GM21528 (cell line): ENCODE measurements around the gene AKNA.
"Not testable (repeated sequence)": the region's sequence is repeated elsewhere in the genome, so short reads cannot be mapped to it uniquely, and the experiment has no call there.

ENCODE experiments used
- ATAC-seq: cut with Tn5 transposase; IDR thresholded peaks from one replicate; pipeline ENCODE4 v1.9.1; 2021; ENCODE audit warnings: mild to moderate bottlenecking, moderate library complexity; ENCODE audit not compliant: unreplicated experiment, low FRiP score

The AKNA gene

DNA sequence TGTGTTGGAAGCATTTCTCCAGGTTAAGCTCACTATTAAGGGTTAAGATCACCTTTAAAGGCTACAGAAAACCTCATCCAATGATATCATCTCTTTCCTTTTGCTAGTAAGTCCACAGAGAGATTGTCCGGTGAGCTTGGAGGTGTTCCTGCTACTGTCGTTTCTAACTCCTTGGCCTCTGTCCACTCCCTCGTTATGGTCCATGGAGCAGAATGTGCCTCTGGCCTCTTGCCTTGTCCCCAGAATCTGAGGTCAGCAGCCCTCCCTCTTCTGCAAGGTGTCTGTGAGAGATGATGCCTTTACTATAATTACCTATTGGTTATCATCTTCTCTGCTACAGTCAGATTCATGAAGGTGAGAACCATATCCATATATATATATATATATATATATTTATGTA, 43.1 kb downstream of the AKNA start:
- ATAC-seq, result no peak

- no peak for ATAC-seq
These were observed 43.6 kb downstream of the AKNA start for GRCh38 chr9:114344188-114344566.

DNA sequence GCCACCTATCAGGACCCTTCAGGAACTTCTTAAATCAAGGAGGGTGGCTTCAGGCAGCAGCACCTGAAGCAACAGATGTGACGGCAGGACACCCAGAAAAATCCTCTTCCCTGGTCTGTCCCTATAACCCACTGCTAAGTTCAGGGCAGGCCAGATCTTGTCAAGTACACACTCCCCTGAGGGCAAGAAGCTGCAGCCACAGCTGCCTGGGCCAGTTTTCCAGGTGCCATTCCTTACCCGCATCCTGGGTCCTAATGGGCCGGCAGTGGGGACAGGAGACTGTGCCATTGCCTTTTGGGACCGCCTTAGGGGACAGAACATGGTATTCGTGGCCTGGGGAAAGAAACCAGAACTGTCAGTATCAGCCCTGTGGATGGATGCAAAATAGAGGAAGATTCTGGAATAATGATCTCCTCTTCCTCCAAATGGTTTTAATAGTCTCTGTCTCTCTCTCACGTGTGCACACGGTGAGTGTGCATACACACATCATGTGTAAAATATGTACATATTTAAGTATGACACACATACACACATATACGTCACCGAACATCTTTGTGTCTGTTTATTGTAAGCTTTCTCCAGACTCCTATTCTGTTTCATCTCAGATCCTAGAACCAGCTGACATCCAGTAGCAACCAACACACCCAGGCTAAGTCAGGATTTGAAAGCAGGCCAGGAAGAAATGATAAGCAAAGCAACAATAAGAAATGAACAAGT, 44.2 kb downstream of the AKNA start:
- no peak for ATAC-seq

DNA sequence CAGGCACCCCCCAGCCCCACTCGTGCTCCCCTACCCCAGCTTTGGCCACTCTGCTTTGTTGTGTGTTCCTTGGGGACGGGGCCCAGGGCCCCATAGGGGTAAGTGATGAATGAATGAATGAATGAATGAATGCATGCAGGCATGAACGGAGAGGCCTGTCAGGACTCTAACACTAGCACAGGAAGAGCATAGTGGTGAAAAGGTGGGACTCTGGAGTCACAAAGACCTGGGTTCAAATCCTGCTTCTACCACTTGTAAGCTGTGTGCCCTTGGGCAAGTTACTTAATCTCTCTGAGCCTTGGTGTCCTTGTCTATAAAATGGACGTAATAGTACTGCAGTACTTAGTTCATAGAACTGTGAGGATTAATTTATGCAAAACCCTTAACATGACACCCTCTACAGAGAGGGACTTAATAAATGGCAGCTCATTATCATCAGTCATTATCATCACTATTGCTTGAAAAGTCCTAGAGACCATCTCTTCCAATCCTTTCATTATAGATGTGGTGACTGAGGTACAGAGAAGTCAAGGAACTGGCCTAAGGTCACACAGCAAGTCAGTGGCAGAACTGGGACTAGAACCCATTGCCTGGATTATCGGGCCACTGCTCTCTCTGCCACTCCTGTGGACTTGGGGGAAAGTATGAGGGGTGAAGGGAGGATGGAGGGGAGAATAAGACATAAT, 44.9 kb downstream of the AKNA start:
- no peak for ATAC-seq

DNA sequence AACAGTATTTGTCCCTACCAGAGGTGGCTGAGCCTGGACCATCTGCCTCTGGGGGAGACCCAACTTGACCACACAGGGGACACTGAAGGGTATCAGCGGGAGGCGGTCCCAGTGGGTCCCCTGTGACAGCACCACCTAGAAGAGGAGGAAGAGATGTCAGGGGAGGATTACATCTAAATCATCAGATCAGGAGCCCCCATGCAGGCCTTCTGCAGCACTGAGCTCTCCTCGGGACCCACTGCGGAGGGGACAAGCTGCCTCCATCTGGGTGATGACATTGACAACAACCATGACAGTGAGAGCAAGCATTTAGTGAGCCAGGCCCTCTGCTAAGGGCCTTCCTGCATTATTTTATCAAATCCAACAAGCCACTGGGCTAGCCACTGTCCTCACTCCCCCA, 45.8 kb downstream of the AKNA start:
- no peak for ATAC-seq

GRCh38 chr9:114341152-114341830, 46.5 kb downstream of the AKNA start:
- no peak for ATAC-seq

DNA sequence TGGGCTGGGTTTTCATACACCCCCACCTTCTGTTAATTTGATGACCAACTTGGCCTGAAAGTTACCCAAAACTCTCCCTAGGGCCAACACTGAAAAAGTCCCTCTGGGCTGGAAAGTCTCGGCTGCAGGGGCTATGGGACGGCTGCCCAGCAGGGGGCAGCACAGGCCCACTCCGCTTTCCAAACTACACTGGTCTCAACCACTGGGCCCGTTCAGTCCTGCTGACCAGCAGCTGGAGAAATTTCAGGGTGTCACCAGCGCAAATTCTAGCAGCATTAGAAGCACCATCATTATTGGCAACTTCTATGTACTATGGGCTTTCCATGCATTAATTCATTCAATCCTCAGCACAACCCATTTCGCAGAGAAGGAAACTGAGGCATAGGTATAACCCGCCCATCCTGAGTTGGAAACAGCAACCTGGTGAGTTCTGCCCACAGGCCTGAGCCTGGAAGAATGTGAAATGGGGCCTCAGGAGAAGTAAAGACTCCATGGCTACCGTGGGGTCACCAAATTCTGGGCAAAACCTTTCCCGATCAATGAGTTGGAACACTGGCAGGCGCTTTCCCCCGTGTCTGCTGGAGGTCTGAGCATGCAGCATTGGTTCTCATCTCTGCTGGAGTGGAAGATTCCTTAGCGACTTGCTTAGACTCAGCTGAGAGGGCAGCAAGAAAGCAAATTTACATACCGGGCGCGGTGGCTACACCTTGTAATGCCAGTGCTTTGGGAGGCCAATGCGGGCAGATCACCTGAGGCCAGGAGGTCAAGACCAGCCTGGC, 48.5 kb downstream of the AKNA start:
- ATAC-seq, result no peak

DNA sequence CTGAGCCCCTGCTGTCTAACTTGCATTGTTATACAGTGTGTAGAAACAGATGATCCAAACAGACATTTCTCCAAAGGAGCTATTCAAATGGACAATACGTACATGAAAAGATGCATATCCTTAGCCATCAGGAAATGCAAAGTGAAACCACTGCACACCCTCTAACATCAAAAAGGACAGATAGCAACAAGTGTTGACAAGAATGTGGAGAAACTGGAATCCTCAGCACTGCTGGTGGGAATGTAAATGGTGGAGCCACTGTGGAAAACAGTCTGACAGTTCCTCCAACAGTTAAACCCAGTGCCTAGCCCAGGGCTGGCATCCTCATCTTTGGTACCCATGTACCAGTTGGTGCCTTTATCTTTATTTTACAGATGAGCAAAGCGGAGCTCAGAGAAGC, 49.6 kb downstream of the AKNA start:
- ATAC-seq, result no peak

GRCh38 chr9:114336699-114337395, 50.9 kb downstream of the AKNA start:
- ATAC-seq, result no peak

DNA sequence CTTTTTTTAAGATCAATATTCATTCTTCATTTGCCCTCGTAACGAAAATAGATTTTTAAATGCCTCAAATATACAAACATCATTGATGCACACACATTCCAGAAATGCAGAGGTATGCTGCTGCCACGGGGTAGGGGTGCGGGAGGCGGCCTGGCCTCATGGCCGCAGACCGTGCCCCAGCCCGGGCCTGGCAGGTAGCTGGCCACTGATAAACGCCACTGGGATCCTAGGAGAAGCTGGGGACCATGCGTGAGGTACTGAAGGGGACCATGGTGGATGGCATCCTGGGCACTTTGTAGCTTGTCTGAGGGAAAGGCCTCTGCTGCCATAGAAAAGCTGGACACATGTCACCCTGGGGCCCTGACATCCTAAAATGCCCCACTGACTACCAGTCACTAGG, 51.6 kb downstream of the AKNA start:
- ATAC-seq, result no peak

- ATAC-seq, result no peak
These were observed 52.0 kb downstream of the AKNA start for GRCh38 chr9:114335745-114336144.

DNA sequence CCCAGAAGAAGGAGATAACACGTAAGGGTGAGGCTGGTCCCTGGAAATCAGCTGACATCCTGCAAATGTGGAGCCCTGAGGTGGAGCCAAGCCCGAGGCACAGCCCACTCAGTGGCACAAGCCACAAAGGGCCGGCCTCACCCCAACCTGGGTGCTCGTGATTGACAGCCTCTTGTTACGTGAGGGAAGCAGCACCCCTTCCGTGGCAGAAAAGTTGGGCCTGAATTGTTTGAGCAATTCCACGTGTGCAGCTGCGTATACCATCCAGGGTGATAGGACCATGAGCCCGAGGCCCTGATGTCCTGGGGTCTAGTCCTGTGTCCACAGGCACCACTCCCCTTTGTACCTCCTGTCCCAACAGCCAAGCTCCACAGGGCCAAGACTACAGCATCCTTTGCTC, 53.3 kb downstream of the AKNA start:
- ATAC-seq, result no peak

GRCh38 chr9:114333718-114334117, 54.1 kb downstream of the AKNA start:
- not testable (repeated sequence) for ATAC-seq

GRCh38 chr9:114332474-114333040, 55.2 kb downstream of the AKNA start:
- not testable (repeated sequence) for ATAC-seq

- ATAC-seq, result not testable (repeated sequence)
These were observed 56.3 kb downstream of the AKNA start for GRCh38 chr9:114331229-114332195.

GRCh38 chr9:114330636-114331035, 57.1 kb downstream of the AKNA start:
- ATAC-seq, result no peak

- not testable (repeated sequence) for ATAC-seq
These were observed 58.2 kb downstream of the AKNA start, which contains the start of gene ORM2 for GRCh38 chr9:114329625-114330022. Gene ORM2, plus strand, starts transcription at chr9:114329869. Its CDS starts 36 bp downstream, at chr9:114329905.

DNA sequence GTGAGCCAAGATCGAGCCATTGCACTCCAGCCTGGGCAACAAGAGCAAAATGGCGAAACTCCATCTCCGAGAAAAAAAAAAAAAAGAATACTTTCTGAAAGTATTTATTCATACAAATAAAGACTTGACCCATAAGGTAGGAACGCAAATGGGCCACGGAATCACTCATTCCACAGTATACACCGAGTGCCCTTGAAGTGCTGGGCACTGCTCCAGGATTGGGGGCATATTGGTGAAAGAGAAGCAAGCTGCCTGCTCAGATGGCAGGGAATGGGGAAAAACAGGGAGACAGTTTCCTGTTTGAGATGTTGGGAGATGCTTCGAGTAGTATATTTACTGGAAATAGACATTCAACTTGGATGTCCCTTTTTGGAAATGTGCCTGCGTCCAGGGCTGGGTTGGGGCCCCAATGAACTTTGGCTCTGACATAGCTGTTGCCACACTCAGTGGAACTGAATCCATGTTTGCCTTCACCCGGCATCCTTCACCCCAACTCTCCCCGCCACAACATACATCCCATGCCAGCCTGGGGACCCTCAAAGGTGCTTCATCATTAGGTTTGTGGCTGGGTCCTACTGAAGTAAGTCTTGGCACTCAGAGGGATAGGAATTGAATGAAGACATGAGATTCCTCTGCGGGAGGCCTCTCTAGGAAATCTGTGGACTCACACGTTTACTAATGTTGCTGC, 58.7 kb downstream of the AKNA start:
- not testable (repeated sequence) for ATAC-seq
